Common myeloid progenitor, CD34-positive (primary cell): ENCODE measurements around the gene CTSW.

Experiments used
- CTCF ChIA-PET: fragments of 350-600 bp; sonication (Branson Sonifier 250); formaldehyde crosslinking; loops from one replicate; lab custom pipeline; 2021; ENCODE audit warnings: antibody characterized with exemption; lab: Charles Lee
- POLR2A ChIA-PET: fragments of 350-600 bp; sonication (Branson Sonifier 250); formaldehyde crosslinking; loops from one replicate; lab custom pipeline; 2021; ENCODE audit warnings: antibody characterized with exemption; lab: Charles Lee
- DNase-seq, 3 donors: peaks; one replicate each; pipeline versions ENCODE4 v3.0.0 to v3.0.0-alpha.2; 2013
- H3K27ac ChIP-seq, 2 experiments: 1 replicate in 1 of 2; 2 replicates in 1 of 2; pipeline ENCODE4 v1.7.0; 2013; ENCODE audit warnings: inconsistent platforms in 2 of 2, low read length in 2 of 2, mild to moderate bottlenecking in 2 of 2, low read depth in 1 of 2, moderate library complexity in 1 of 2; ENCODE audit not compliant: severe bottlenecking in 2 of 2, insufficient read depth in 1 of 2, poor library complexity in 1 of 2
- H3K27me3 ChIP-seq, 5 experiments: replicated peaks in 2 of 5; 1 replicate in 3 of 5; 2 replicates in 2 of 5; pipeline versions ENCODE4 v1.6.1 to v1.7.0; 2013; ENCODE audit warnings: low read length in 4 of 5, mild to moderate bottlenecking in 2 of 5, moderate library complexity in 2 of 5, inconsistent platforms in 1 of 5; ENCODE audit not compliant: insufficient read depth in 5 of 5, control insufficient read depth in 4 of 5
- H3K36me3 ChIP-seq, 4 experiments: 1 replicate in 2 of 4; 2 replicates in 2 of 4; pipeline versions ENCODE4 v1.6.1 to v1.7.0; 2013; ENCODE audit warnings: low read length in 3 of 4, control low read depth in 1 of 4, mild to moderate bottlenecking in 1 of 4; ENCODE audit not compliant: control insufficient read depth in 4 of 4, insufficient read depth in 4 of 4
- H3K4me1 ChIP-seq, 4 experiments: 1 replicate in 3 of 4; 2 replicates in 1 of 4; pipeline versions ENCODE4 v1.6.1 to v1.7.1; 2013; ENCODE audit warnings: low read length in 3 of 4, mild to moderate bottlenecking in 3 of 4, control low read depth in 1 of 4, inconsistent platforms in 1 of 4, moderate library complexity in 1 of 4; ENCODE audit not compliant: control insufficient read depth in 4 of 4, insufficient read depth in 4 of 4; ENCODE audit errors: control extremely low read depth in 1 of 4
- H3K4me3 ChIP-seq, 7 experiments: 1 replicate in 4 of 7; 2 replicates in 3 of 7; pipeline versions ENCODE4 v1.5.1 to v1.7.0; 2013; ENCODE audit warnings: mild to moderate bottlenecking in 7 of 7, low read length in 6 of 7, moderate library complexity in 6 of 7, inconsistent platforms in 2 of 7, low read depth in 2 of 7, control low read depth in 1 of 7; ENCODE audit not compliant: insufficient read depth in 4 of 7, control insufficient read depth in 1 of 7; ENCODE audit errors: extremely low read depth in 1 of 7
- H3K9me3 ChIP-seq, 5 experiments: 1 replicate in 4 of 5; 2 replicates in 1 of 5; pipeline versions ENCODE4 v1.6.1 to v1.7.1; 2013; ENCODE audit warnings: low read length in 4 of 5, mild to moderate bottlenecking in 2 of 5, inconsistent platforms in 1 of 5, low read depth in 1 of 5, moderate library complexity in 1 of 5; ENCODE audit not compliant: control insufficient read depth in 4 of 5, insufficient read depth in 2 of 5; ENCODE audit errors: control extremely low read depth in 1 of 5
- WGBS: methylation state at CpG from one replicate; pipeline ENCODE4 v1.1.5; 2013; ENCODE audit not compliant: insufficient coverage; 5-methylcytosine and 5-hydroxymethylcytosine counted together

The CTSW gene

DNA sequence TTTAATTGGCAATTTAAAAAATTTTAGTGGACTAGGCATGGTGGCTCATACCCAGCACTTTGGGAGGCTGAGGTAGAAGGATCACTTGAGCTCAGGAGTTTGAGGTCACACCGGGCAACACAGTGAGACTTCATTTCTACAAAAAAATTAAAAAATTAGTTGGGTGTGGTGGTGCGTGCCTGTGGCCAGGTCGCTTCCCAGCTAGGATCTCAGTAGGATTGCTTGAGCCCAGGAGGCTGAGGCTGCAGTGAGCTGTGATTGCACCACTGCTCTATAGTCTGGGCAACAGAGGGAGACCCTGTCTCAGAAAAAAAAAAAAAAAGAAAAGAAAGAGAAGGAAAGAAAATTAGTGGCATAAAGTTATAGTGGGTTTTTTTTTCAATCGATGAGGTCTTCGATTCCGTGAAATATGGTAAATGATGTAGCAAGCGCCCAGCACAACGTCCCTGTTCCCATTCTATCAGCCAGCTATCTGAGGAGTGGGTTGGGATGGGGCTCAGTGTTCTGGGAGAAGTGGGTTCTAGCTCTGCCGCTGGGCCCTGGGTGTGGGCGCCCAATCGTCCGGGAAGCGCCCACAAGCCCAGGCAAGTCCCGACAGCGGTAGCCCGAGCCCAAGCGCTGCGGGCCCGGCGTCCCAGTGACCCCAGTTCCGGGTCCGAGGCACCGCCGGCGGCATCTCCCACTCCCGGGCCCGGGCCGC lies 19.2 kb downstream of the CTSW start:
- no peaks in the 10 kb centered on the region for H3K27me3 ChIP-seq
- peak overlapping the region; percentile 55 to 89 (median 77) for H3K4me3 ChIP-seq
- ChIA-PET CTCF (interaction anchor here (0.9 to 4.8 kb wide), 8 partner anchors 9 to 29 kb away, joined by 3 to 41 read pairs (median 5); partner anchors contain the start of genes CCDC85B and FIBP), POLR2A (interaction anchor here (0.6 to 5.5 kb wide), 4 partner anchors 8 to 63 kb away, joined by 3 to 33 read pairs (median 5); partner anchors contain the start of genes CCDC85B and SART1)
- peak overlapping the region in 1 of 2 experiments; percentile 77 for H3K27ac ChIP-seq
- peaks cover 3 to 58% (median 49%) of the 10 kb centered on the region in 4 experiments for H3K4me1 ChIP-seq
- no peak for DNase-seq
- H3K9me3 ChIP-seq = no peaks in the 10 kb centered on the region
- 28% methylated on average over 18 of the region's 28 CpGs for WGBS
- peaks cover 0 to 9% (median 0%) of the 10 kb centered on the region in 4 experiments for H3K36me3 ChIP-seq

DNA sequence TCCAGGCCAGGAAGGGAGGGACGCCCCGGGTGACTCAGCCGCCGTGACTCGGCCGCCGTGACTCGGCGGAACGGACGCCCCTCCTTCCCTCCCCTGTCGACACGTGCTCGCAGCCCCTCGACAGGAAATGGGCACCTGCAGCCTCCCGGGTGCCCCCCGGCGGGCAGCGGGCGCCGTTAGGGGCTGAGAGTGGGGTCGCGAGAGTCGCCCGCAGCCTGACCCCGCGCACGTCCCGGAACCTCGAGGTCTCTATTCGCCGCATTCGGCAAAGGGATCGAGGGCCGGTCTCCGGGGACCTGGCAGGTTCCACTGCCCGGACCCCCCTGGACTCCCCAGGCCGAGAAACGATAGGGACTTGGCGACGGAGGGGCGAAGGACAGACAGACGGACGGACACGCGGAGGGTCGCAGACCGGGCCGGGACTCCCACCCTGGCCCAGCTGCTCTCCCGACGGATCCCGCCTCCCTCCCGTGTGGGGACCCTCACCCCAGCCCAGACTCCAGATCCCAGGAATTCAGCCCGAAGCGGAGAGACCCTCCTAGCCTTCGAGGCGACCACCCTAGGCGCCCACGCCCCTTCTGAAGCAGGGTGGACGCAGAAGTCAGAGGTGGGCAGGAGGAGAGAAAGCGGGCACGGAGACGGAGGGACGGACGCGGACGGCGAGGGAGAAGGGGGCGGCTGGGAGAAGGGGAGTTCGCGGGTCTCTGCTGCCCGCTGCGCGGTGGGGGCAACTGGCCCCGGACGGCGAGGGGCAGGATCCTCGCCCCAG lies 19.9 kb downstream of the CTSW start:
- H3K27me3 ChIP-seq = no peaks in the 10 kb centered on the region
- peaks cover 0 to 9% (median 0%) of the 10 kb centered on the region in 4 experiments for H3K36me3 ChIP-seq
- H3K4me3 ChIP-seq = peak overlapping the region; percentile 55 to 89 (median 77)
- ChIA-PET POLR2A (interaction anchor here (0.6 to 5.5 kb wide), 8 partner anchors 8 to 62 kb away, joined by 3 to 33 read pairs (median 5); partner anchors contain the start of genes C11orf68, CCDC85B and SART1), CTCF (interaction anchor here (1.3 to 4.8 kb wide), 5 partner anchors 9 to 30 kb away, joined by 3 to 41 read pairs (median 14); partner anchors contain the start of genes CCDC85B and FIBP)
- WGBS = 4% methylated on average over 50 of the region's 78 CpGs
- DNase-seq = peak; percentile 76 to 92 (median 88)
- H3K4me1 ChIP-seq = peaks cover 0 to 52% (median 41%) of the 10 kb centered on the region in 4 experiments
- no peaks in the 10 kb centered on the region for H3K9me3 ChIP-seq
- H3K27ac ChIP-seq = peak overlapping the region; percentile 33 to 77

DNA sequence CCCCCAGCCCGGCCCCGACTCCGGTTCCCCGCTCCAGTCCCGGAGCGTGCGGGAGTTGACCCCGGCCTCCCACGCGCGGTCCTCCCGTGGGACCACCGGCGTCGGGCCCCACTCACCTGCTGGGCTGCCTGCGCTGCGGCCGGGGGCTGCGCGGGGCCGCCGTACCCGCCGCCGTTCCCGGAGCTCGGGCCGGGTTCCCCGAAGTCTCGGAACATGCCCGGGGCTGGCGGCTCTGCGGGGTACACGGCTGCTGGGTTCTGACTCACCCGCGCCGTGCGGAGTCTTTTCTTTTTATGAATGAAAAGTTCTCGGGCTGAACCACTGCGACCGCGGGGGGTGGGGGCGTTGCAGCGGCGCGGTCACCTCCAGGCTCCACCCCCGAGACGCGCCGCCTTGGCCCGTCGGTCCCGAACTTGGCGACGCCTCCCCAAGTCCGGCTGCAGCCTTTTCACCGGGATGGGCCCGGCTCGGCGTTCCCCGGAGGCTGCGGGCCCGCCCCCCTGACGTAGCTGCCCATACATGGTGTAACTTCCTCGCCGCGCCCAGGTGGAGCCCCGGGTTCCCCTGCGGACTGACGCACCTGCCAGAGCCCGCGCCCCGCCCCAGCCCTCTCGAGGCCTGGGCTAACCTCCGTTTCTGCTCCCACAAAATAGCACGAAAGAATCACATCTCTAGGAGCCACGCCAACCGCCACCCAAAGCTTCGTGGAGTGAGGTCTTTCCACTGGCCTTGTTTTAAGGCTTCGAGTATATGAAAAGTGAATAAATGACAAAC lies 20.7 kb downstream of the CTSW start, which contains the start of gene FOSL1:
TSS of gene FOSL1 (minus strand) at position 264 of the 774 bp plus-strand sequence. CDS start at position 215, 49 bp downstream.
- ChIA-PET CTCF (interaction anchor here (0.9 to 4.8 kb wide), 11 partner anchors 10 to 83 kb away, joined by 3 to 40 read pairs (median 4); partner anchors contain the start of genes C11orf68 and CCDC85B), POLR2A (interaction anchor here (0.6 to 5.5 kb wide), 11 partner anchors 9 to 219 kb away, joined by 3 to 33 read pairs (median 4); partner anchors contain the start of genes C11orf68, CCDC85B and SART1)
- Histone ChIP-seq H3K27me3 (no peaks in the 10 kb centered on the region), H3K9me3 (no peaks in the 10 kb centered on the region), H3K4me1 (peaks cover 0 to 48% (median 39%) of the 10 kb centered on the region in 4 experiments), H3K27ac (peak within 1 kb of the TSS; percentile 33 to 77), H3K36me3 (peaks cover 0 to 9% (median 0%) of the 10 kb centered on the region in 4 experiments), H3K4me3 (peak within 1 kb of the TSS; percentile 55 to 89 (median 77))
- DNase-seq = peak; percentile 95 to 98 (median 98)
- WGBS = 2% methylated on average over 74 of the region's 80 CpGs

DNA sequence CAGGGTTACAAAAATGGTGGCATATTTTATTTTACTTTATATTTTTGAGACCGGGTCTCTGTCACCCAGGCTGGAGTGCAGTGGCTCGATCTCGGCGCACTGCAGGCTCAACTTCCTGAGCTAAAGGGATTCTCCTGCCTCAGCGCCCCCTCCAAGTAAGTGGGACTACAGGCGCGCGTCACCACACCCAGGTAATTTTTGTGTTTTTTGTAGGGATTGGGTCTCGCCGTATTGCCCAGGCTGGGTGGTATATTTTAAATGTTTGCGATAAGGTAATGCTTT lies 21.2 kb downstream of the CTSW start:
- ChIA-PET CTCF (interaction anchor here (0.9 to 4.8 kb wide), 12 partner anchors 10 to 87 kb away, joined by 3 to 40 read pairs (median 4); partner anchors contain the start of genes C11orf68 and CCDC85B), POLR2A (interaction anchor here (0.6 to 5.5 kb wide), 10 partner anchors 10 to 219 kb away, joined by 3 to 33 read pairs (median 4); partner anchors contain the start of genes C11orf68 and CCDC85B)
- H3K4me1 ChIP-seq = peaks cover 0 to 48% (median 39%) of the 10 kb centered on the region in 4 experiments
- peaks cover 0 to 9% (median 0%) of the 10 kb centered on the region in 4 experiments for H3K36me3 ChIP-seq
- H3K27me3 ChIP-seq = no peaks in the 10 kb centered on the region
- H3K27ac ChIP-seq = no peak overlapping the region
- H3K4me3 ChIP-seq = peak overlapping the region in 3 of 7 experiments; percentile 74 to 89 (median 77)
- no peak for DNase-seq
- no peaks in the 10 kb centered on the region for H3K9me3 ChIP-seq
- WGBS = no CpG with 5 or more reads among the region's 11 CpGs

DNA sequence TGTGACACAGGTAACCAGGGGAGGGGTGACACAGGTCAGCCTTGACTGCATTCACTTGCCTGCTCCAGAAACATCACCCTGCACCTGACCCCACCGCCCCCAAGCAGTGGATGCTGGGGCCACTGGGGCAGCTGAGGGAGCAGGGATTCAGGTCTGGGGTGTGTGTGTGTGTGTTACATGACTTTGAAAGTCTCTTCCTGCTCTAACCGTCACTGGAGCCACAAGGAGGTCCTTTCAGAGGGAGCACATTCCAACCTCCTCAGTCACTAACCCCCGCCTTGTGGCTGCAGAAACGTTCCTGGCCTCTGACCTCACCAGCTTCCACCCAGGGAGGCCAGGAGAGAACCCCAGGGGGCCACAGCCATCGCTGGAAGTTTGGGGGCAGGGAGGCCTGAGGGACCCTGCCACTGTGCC lies 23.4 kb downstream of the CTSW start:
- no peaks in the 10 kb centered on the region for H3K36me3 ChIP-seq
- no peaks in the 10 kb centered on the region for H3K9me3 ChIP-seq
- DNase-seq = no peak
- POLR2A ChIA-PET = interaction anchor here (0.8 to 5.5 kb wide), 2 partner anchors 12 to 29 kb away, joined by 3 to 33 read pairs; partner anchors contain the start of gene CCDC85B
- peak overlapping the region in 1 of 2 experiments; percentile 47 for H3K27ac ChIP-seq
- peaks cover 0 to 48% (median 39%) of the 10 kb centered on the region in 4 experiments for H3K4me1 ChIP-seq
- WGBS = 15% methylated on average over 4 of the region's 5 CpGs
- CTCF ChIA-PET = interaction anchor here (1.2 to 4.8 kb wide), 5 partner anchors 8 to 87 kb away, joined by 3 to 40 read pairs (median 5); partner anchors contain the start of gene CCDC85B
- H3K27me3 ChIP-seq = no peaks in the 10 kb centered on the region
- H3K4me3 ChIP-seq = no peak overlapping the region

DNA sequence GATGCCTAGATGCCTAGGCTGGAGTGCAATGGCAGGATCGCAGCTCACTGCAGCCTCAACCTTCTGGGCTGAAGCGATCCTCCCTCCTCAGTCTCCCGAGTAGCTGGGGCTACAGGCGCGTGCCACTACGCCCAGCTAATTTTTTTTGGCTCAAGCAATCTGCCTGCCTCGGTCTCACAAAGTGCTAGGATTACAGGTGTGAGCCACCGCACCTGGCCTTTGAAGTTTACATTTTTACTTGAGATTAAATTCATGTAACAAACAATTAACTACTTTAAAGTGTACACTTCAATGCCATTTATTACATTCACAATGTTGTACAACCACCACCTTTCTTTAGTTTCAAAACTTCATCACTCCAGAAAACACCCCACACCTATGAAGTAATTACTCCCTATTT lies 24.1 kb downstream of the CTSW start:
- 90% methylated on average over 7 of the region's 8 CpGs for WGBS
- DNase-seq = no peak
- H3K4me1 ChIP-seq = peaks cover 0 to 43% (median 33%) of the 10 kb centered on the region in 4 experiments
- ChIA-PET CTCF (interaction anchor here (1.2 to 4.8 kb wide), 5 partner anchors 7 to 88 kb away, joined by 3 to 40 read pairs (median 5); partner anchors contain the start of gene CCDC85B), POLR2A (no interaction called here)
- no peaks in the 10 kb centered on the region for H3K27me3 ChIP-seq
- H3K9me3 ChIP-seq = no peaks in the 10 kb centered on the region
- H3K27ac ChIP-seq = peak overlapping the region in 1 of 2 experiments; percentile 47
- H3K36me3 ChIP-seq = no peaks in the 10 kb centered on the region
- no peak overlapping the region for H3K4me3 ChIP-seq
